OCI-LY1 (cell line): ENCODE data around the gene AKAP9.

Experiments used
- H2AFZ ChIP-seq: fragments of 200-600 bp; sonication (generic), shearing (Covaris generic); 2 replicates; pipeline ENCODE4 v1.6.0; 2014; ENCODE audit warnings: antibody characterized with exemption, mild to moderate bottlenecking, low read length
- H3F3A ChIP-seq: fragments of 200-600 bp; sonication (generic), shearing (Covaris generic); 2 replicates; pipeline ENCODE4 v1.6.0; 2014; ENCODE audit warnings: mild to moderate bottlenecking, antibody characterized with exemption, low read length, moderate library complexity; ENCODE audit not compliant: insufficient read depth
- H3K27ac ChIP-seq: fragments of 200-600 bp; sonication (generic); 2 replicates; pipeline ENCODE4 v1.5.1; 2014; ENCODE audit warnings: low read length, mixed run types, mild to moderate bottlenecking, low read depth; ENCODE audit not compliant: poor library complexity, severe bottlenecking
- H3K27me3 ChIP-seq: fragments of 200-600 bp; sonication (generic); 2 replicates; pipeline ENCODE4 v1.6.0; 2014; ENCODE audit warnings: antibody characterized with exemption, mild to moderate bottlenecking, low read length, moderate library complexity; ENCODE audit not compliant: insufficient read depth
- H3K36me3 ChIP-seq: fragments of 200-600 bp; sonication (generic); 2 replicates; pipeline ENCODE4 v1.6.1; 2014; ENCODE audit warnings: mild to moderate bottlenecking, antibody characterized with exemption, low read length, moderate library complexity, mixed read lengths; ENCODE audit not compliant: insufficient read depth
- H3K4me1 ChIP-seq: fragments of 200-600 bp; sonication (generic); 2 replicates; pipeline ENCODE4 v1.5.1; 2014; ENCODE audit warnings: mild to moderate bottlenecking, low read length, moderate library complexity; ENCODE audit not compliant: insufficient read depth, severe bottlenecking
- H3K4me2 ChIP-seq: fragments of 200-600 bp; sonication (generic), shearing (Covaris generic); 2 replicates; pipeline ENCODE4 v1.6.1; 2014; ENCODE audit warnings: low read length
- H3K4me3 ChIP-seq: fragments of 200-600 bp; sonication (generic); 2 replicates; pipeline ENCODE4 v1.5.1; 2014; ENCODE audit warnings: low read length, low read depth, mild to moderate bottlenecking, mixed read lengths; ENCODE audit not compliant: poor library complexity, severe bottlenecking
- H3K79me2 ChIP-seq: fragments of 200-600 bp; shearing (Covaris generic); 2 replicates; pipeline ENCODE4 v1.6.1; 2016; ENCODE audit warnings: mixed run types, low read length, mixed read lengths; ENCODE audit not compliant: insufficient read depth
- H3K9ac ChIP-seq: fragments of 200-600 bp; sonication (generic), shearing (Covaris generic); 2 replicates; pipeline ENCODE4 v1.6.1; 2014; ENCODE audit warnings: mild to moderate bottlenecking, low read length, mixed read lengths
- H3K9me2 ChIP-seq: fragments of 200-600 bp; sonication (generic), shearing (Covaris generic); 2 replicates; pipeline ENCODE4 v1.6.1; 2014; ENCODE audit warnings: low read depth, mild to moderate bottlenecking, low read length, mixed read lengths
- H3K9me3 ChIP-seq: fragments of 200-600 bp; shearing (Covaris generic); 2 replicates; pipeline ENCODE4 v1.6.1; 2014; ENCODE audit warnings: low read length, mixed read lengths
- H4K20me1 ChIP-seq: fragments of 200-600 bp; sonication (generic), shearing (Covaris generic); 2 replicates; pipeline ENCODE4 v1.6.0; 2016; ENCODE audit warnings: mild to moderate bottlenecking, low read length; ENCODE audit not compliant: insufficient read depth
- CTCF ChIP-seq: fragments of 200-600 bp; sonication (generic), shearing (Covaris generic); IDR thresholded peaks from 2 replicates; pipeline ENCODE4 v1.5.1; 2017; ENCODE audit warnings: mild to moderate bottlenecking, antibody characterized with exemption, low read length, moderate library complexity, mixed read lengths
- EZH2 ChIP-seq: fragments of 200-600 bp; sonication (generic), shearing (Covaris generic); IDR thresholded peaks from 2 replicates; pipeline ENCODE4 v1.8.0; 2017; ENCODE audit warnings: borderline replicate concordance, mixed run types, mild to moderate bottlenecking, antibody characterized with exemption, low read length, moderate library complexity, mixed read lengths

The AKAP9 gene

DNA sequence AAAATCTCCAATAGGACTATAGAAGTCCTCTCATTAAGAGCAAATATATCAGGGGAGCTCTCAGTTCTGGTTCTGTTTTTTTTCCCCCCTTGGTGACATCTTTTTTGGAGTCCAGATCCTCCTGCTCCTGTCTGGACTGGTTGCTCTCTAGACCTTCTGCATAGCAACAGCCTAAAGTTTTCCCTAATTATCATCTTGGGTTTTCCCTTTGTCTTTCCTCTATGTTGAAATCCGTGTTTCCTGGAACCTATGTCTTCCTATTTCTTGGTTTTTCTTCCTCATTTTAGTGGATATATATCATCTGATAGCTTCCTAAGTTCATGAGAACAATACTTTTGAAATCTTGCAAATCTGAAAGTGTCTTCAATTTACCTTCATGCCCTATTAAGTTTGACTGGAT is 30.5 kb upstream of the AKAP9 start:
- Histone ChIP-seq H2AFZ (no peak overlapping the region), H3F3A (no peaks in the 10 kb centered on the region), H3K27ac (no peak overlapping the region), H3K4me2 (no peak overlapping the region), H3K9me2 (no peaks in the 10 kb centered on the region), H3K36me3 (no peaks in the 10 kb centered on the region), H3K4me3 (no peak overlapping the region), H4K20me1 (no peaks in the 10 kb centered on the region), H3K4me1 (peaks cover 6% of the 10 kb centered on the region), H3K79me2 (no peaks in the 10 kb centered on the region), H3K9me3 (no peaks in the 10 kb centered on the region), H3K9ac (no peak overlapping the region), H3K27me3 (no peaks in the 10 kb centered on the region)
- no peak for TF ChIP-seq EZH2
- no peak for TF ChIP-seq CTCF

GRCh38 chr7:91911121-91911520 is 29.5 kb upstream of the AKAP9 start:
- H4K20me1 ChIP-seq: no peaks in the 10 kb centered on the region
- H3F3A ChIP-seq: no peaks in the 10 kb centered on the region
- no peaks in the 10 kb centered on the region for H3K36me3 ChIP-seq
- no peak overlapping the region for H3K4me3 ChIP-seq
- H3K4me2 ChIP-seq: no peak overlapping the region
- no peak overlapping the region for H2AFZ ChIP-seq
- no peak overlapping the region for H3K27ac ChIP-seq
- no peaks in the 10 kb centered on the region for H3K9me2 ChIP-seq
- no peaks in the 10 kb centered on the region for H3K79me2 ChIP-seq
- no peaks in the 10 kb centered on the region for H3K9me3 ChIP-seq
- H3K27me3 ChIP-seq: no peaks in the 10 kb centered on the region
- no peak overlapping the region for H3K9ac ChIP-seq
- TF ChIP-seq CTCF: no peak
- TF ChIP-seq EZH2: no peak
- peaks cover 6% of the 10 kb centered on the region for H3K4me1 ChIP-seq

- TF ChIP-seq EZH2: no peak
- TF ChIP-seq CTCF: no peak
- Histone ChIP-seq H3K4me3 (no peak overlapping the region), H3K27ac (no peak overlapping the region), H3K9me2 (no peaks in the 10 kb centered on the region), H3K27me3 (no peaks in the 10 kb centered on the region), H3K9me3 (no peaks in the 10 kb centered on the region), H3K79me2 (no peaks in the 10 kb centered on the region), H2AFZ (peak overlapping the region; percentile 91; the same call in 1 of the 2 replicates), H3F3A (no peaks in the 10 kb centered on the region), H4K20me1 (no peaks in the 10 kb centered on the region), H3K9ac (no peak overlapping the region), H3K36me3 (no peaks in the 10 kb centered on the region), H3K4me2 (no peak overlapping the region), H3K4me1 (peaks cover 6% of the 10 kb centered on the region)
Measured at GRCh38 chr7:91912494-91912893, 28.2 kb upstream of the AKAP9 start.
